ENCODE measurements around the gene CSHL1.

- TF ChIP-seq EZH2 (IDR thresholded peaks at IDR 0.05; ENCODE audit: borderline replicate concordance, low read length), result no peak
- no peak for TF ChIP-seq CTCF (conservative IDR thresholded peaks at IDR 0.05 in 1 of 2, IDR thresholded peaks at IDR 0.05 in 1 of 2; ENCODE audit: extremely low read depth in 1 of 2, insufficient read depth in 1 of 2, low read depth in 1 of 2, low read length in 2 of 2)
Measured at GRCh38 chr17:63927464-63928171, 16.6 kb upstream of the CSHL1 start.
